IPS-18a (cell line): Measurements from ENCODE around the gene ATP2B3.

Experiments
- H3K27ac ChIP-seq: one replicate; pipeline ENCODE4 v1.5.1; 2013; ENCODE audit warnings: low read length
- H3K27me3 ChIP-seq: one replicate; pipeline ENCODE4 v1.6.1; 2013; ENCODE audit warnings: mild to moderate bottlenecking, low read length; ENCODE audit not compliant: control insufficient read depth, insufficient read depth
- H3K36me3 ChIP-seq: one replicate; pipeline ENCODE4 v1.6.1; 2013; ENCODE audit warnings: low read depth, low read length; ENCODE audit not compliant: control insufficient read depth
- H3K4me1 ChIP-seq: one replicate; pipeline ENCODE4 v1.6.1; 2013; ENCODE audit warnings: low read depth, low read length; ENCODE audit not compliant: control insufficient read depth
- H3K4me3 ChIP-seq: one replicate; pipeline ENCODE4 v1.5.1; 2013; ENCODE audit warnings: low read length
- H3K9ac ChIP-seq: one replicate; pipeline ENCODE4 v1.6.1; 2013; ENCODE audit warnings: mild to moderate bottlenecking, low read length, moderate library complexity
- H3K9me3 ChIP-seq: one replicate; pipeline ENCODE4 v1.6.1; 2013; ENCODE audit warnings: low read depth, low read length; ENCODE audit not compliant: control insufficient read depth

The ATP2B3 gene

DNA sequence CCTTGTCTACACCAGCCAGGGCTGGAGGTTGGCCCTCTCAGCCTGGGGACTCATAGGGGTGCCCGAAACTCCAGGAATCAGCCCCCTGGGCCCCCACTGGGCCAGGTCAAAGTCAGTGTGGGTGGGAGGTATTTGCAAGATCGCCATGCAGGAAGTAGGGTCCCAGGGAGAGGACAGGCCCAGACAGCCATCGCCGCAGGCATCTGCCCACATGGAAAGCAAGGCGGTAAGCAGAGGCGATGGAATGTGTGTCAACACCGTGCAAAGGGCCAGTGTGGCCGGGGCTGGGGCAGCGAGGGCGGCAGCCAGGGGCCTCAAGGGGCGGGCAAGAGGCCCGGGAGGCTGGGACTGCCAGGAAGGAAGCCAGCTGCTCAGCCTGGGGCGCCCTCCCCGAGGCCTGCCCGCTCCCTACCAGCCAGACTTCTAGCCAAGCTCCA, 110.3 kb downstream of the ATP2B3 start:
- Histone ChIP-seq H3K4me1 (no peaks in the 10 kb centered on the region), H3K9ac (no peak overlapping the region), H3K27me3 (no peaks in the 10 kb centered on the region), H3K27ac (no peak overlapping the region), H3K4me3 (no peak overlapping the region), H3K36me3 (no peaks in the 10 kb centered on the region), H3K9me3 (peaks cover 8% of the 10 kb centered on the region)

DNA sequence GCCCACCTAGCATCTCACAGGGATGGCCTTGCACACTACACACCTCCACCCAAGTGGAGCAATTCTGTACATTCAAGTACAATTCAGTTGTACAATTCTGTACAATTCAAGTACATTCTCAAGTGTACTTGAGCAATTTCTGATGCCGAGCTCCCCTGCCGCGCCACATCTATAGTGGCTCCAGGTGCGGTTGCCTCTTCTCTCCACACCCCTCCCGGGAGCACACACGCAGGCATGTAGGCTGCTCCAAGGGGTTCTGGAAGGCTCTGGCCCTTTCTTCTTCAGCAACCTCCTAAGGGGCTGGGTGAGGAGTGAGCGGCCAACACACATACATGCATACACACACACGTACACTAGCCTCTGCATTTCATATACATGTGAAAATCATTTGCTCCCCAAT, 110.7 kb downstream of the ATP2B3 start:
- H3K4me1 ChIP-seq: no peaks in the 10 kb centered on the region
- H3K9me3 ChIP-seq: peaks cover 8% of the 10 kb centered on the region
- no peak overlapping the region for H3K9ac ChIP-seq
- no peak overlapping the region for H3K27ac ChIP-seq
- H3K4me3 ChIP-seq: no peak overlapping the region
- no peaks in the 10 kb centered on the region for H3K36me3 ChIP-seq
- no peaks in the 10 kb centered on the region for H3K27me3 ChIP-seq

DNA sequence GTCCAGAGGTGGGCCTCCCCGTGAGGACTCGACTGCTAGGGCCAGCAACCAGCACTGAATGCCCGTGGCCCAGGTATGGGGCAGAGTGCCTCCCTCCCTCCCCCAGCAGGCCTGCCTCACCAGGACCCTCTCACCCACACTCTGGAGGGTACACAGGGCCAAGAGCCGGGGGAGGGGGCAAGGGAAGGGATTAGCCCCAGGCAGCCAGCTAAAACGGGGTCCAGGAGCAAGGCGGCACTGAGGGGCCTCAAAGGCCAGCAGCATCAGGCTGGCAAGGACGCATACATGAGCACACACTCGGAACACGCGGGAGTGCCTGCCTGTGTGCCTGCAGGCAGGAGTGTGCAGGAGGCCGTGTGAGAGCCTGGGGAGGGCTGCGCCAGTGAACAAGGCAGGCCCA, 111.2 kb downstream of the ATP2B3 start:
- Histone ChIP-seq H3K27ac (no peak overlapping the region), H3K4me1 (no peaks in the 10 kb centered on the region), H3K36me3 (no peaks in the 10 kb centered on the region), H3K9me3 (peaks cover 8% of the 10 kb centered on the region), H3K4me3 (no peak overlapping the region), H3K27me3 (no peaks in the 10 kb centered on the region), H3K9ac (no peak overlapping the region)

DNA sequence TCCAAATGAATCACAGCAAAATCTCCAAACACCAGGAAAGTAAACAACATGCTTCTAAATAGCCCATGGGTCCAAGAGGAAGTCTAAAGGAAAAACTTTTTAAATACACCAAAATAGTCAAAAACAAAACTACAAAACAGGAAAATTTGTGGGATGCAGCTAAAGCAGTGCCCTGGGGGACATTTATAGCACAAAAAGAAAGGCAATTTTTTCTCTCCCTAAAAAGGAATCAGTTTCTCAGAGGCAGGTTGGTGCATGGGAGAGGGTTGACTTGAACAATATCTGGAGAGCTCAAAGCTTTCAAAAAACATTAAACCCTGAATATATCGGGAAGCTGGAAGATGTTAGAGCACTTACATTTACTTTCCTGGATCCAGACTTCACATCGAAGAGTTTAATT, 113.9 kb downstream of the ATP2B3 start:
- Histone ChIP-seq H3K9ac (no peak overlapping the region), H3K9me3 (peaks cover 4% of the 10 kb centered on the region), H3K4me1 (no peaks in the 10 kb centered on the region), H3K27ac (no peak overlapping the region), H3K36me3 (no peaks in the 10 kb centered on the region), H3K27me3 (no peaks in the 10 kb centered on the region), H3K4me3 (no peak overlapping the region)

DNA sequence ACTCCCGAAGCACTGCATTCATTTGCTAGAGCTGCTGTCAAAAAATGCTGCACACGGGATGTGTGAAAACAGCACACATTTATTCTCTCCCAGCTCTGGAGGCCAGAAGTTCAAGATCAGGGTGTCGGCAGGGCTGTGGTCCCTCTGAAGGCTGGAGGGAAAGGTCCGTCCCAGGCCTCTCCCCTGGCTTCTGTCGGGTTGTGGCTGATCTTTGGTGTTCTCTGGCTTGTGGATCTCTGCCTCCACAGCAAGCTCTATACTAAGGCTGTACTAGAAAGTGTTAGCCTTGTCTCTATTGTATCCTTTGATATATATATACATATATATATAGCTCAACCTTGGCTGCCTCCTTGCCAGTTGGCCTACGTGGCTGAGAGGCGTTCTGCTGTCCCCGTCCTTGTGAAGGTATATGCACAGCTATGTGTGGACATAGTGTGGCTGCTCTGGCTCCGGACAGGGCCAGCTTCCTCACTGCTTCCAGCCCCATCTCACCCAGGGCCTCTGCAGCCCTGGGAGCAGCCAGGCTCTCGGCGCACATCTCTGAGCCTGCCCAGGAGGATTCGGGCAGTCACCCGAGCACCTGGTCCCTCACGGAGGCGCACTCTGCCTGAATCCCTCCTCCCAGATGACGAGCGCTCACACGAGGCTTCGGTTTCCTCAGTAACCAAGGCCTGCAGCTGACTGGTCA, 114.6 kb downstream of the ATP2B3 start:
- Histone ChIP-seq H3K9ac (no peak overlapping the region), H3K36me3 (no peaks in the 10 kb centered on the region), H3K27me3 (no peaks in the 10 kb centered on the region), H3K4me3 (no peak overlapping the region), H3K9me3 (peaks cover 4% of the 10 kb centered on the region), H3K27ac (no peak overlapping the region), H3K4me1 (no peaks in the 10 kb centered on the region)
